ENCODE measurements around the gene EVA1A.

Gene EVA1A

DNA sequence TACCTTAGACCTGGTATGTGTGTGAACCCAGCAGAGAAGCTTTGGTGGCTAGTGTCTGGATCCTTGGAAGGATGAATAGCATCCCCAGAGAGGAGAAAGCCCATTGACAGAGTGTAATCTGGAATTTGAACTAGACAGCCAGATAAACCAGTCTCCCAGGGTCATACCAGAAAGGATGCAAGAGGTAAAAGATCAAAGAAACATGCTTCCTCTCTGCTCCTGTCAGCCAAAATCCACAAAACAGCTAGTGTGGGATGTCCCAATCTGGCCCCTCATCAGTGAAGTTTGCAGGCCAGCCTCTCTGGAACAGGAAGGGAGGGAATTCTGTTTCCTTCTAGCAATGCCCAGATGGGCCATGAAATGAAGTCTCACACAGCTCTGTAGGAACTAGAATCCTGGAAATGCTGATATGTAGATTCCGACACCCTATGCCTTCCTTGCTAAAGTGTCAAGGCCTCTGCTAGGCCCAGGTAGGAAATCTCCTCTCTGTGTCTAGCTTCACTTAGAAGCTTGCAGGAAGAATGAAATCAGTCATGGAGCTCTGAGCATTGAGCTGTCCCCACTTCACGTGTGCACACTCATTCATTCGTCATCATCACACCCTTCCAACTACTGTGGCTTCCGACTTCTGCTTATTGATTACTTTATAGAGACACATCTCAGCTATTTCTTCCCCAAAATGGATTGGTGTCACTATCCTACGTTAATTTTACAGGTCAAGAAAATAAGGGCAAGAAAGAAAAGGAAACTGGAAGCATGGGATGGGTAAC is 38.0 kb downstream of the EVA1A start:
- in situ Hi-C loops (cut with MboI; ENCODE audit: low sequenced_read_pairs): no loop called here

GRCh38 chr2:75521225-75521872 is 39.4 kb downstream of the EVA1A start:
- in situ Hi-C loops (cut with MboI; ENCODE audit: low sequenced_read_pairs): no loop called here

- in situ Hi-C loops (cut with MboI; ENCODE audit: low sequenced_read_pairs): no loop called here
Measured at GRCh38 chr2:75519843-75520242, 40.9 kb downstream of the EVA1A start.

- in situ Hi-C loops (cut with MboI; ENCODE audit: low sequenced_read_pairs): no loop called here
Measured at GRCh38 chr2:75518638-75519465, 41.9 kb downstream of the EVA1A start.

DNA sequence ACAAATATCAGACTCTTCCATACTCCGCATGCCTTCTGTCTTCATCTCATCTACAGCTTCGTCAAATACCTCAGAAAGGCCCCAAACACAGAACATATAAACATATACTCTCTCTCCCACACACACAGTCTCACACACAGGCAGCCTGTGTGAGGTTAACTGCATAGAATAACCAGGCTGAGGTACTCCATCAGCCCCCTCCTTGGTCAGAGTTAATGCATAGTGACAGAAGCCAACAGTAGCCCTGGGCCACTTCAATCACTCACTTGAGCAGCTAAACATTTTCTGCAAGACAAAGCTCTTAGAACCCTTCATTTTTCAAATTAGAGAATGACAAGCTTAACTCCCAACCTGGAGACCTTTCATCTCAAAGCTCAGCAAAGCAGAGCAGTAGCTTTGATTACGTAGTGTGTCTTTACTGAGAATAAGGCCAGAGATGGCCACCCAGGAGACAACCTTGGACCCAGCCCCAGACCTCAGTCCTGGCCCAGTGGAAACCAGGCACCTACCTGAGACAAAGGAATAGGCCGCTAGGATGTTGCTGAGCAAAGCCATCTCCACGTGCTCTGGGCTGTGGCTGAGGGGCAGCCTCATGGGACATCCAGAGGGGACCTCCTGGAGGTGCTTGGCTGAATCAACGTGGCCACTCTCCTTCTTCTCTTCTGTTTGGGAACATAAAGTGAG is 43.0 kb downstream of the EVA1A start:
- in situ Hi-C loops (cut with MboI; ENCODE audit: low sequenced_read_pairs): no loop called here

DNA sequence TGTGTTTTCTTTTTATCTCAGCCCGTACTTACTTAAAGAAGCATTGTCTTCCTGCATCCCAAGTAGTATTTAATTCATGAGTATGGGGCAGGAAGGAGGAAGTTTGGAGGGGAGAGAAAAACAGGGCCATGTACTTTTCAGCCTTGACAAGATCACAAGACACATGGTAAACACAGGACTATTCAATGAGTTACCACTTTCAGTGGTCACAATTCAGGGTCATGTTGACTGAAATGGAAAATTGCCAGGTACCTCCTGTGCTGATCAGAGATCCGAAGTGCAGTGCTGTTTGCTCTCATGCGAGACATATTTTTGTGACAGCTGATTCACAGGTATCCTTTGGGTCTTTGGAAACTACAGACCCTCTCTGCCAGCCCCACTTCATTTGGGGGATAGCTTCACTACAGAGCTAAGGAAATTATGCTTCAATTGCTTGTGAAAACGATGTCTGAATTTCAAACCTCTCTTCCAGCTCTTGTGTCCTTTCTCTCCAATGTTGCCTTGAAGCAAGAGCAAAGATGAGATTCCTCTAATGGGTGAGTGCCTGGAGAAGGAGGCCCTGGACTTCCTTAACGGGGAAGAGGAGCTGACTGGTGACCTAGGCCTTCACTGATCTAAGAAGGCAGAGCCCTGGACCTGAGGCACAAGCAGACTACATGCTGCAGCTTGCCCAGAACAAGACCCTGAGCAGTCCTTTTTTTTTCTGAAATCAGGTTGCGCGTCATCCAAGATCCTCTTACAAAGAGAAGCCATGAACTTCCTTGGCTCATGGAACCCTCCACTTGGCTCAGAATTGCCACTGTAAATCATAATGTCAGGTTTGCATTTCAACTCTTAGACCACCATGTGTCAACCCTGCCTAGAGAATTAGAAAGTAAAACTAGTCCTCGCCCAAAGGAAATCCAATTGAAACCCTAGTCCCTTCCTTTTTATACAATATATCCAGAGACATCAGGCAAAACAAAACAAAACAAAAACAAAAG is 44.1 kb downstream of the EVA1A start:
- in situ Hi-C loops (cut with MboI; ENCODE audit: low sequenced_read_pairs): no loop called here

DNA sequence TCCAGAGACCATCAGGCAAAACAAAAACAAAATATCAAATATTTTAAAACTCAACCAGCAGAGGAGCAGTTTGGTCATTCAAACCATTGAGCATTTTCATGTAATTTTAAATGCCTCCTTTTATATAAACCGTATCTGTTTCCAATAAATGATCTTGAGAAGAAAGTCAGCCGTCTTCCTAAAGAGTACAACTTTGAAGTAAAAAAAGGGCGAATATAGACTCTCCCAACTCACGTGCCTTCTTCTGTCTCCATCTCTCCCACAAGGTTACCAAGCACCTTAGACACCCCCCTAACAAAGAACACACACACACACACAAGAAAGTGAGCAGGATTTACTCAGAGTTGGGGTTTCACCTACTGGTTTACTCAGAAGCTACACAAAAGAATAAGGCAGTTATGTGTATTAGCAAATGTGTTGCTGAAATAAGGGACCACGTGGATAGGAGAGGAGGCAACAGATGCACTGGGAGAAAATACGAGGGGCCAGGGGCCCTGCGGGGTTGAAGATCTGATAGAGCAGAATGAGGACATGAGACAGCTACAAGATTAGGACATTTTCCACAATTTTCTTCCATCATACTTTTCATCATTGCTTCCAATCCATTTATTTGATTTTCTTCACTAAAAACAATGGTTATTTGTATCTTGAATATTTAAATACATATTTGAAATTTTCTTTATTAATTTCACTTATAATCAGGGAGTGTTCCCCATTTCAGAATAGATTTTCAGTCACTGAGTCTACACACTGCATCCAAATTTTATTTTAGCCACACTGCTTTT is 45.0 kb downstream of the EVA1A start:
- in situ Hi-C loops (cut with MboI; ENCODE audit: low sequenced_read_pairs): no loop called here

DNA sequence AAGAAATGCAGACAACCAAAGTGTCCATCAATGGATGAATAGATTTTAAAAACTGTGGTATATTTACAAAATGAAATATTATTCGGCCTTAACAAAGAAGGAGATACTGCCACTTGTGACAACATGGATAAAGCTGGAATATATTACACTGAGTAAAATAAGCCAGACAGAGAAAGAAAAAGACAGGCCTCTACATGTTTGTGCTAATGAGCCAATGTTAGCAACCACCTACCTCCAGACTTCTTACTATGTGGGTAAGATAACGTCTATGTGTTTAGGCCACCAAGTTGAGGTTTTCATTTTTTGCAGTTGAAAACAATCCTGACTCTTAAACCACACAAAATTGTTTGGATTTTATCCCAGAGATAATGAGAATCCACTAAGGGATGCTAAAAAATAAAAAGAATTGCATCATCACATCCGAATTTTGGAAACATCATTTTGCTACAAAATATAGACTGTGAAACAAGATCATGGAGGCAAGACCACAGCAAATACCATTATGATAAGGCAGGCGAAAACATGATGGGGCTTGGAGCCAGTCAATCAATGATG is 47.0 kb downstream of the EVA1A start:
- in situ Hi-C loops (cut with MboI; ENCODE audit: low sequenced_read_pairs): no loop called here

- in situ Hi-C loops (cut with MboI; ENCODE audit: low sequenced_read_pairs): no loop called here
Measured at GRCh38 chr2:75512455-75513212, 48.1 kb downstream of the EVA1A start.

GRCh38 chr2:75506101-75506697 is 54.5 kb downstream of the EVA1A start:
- in situ Hi-C loops (cut with MboI; ENCODE audit: low sequenced_read_pairs): no loop called here

DNA sequence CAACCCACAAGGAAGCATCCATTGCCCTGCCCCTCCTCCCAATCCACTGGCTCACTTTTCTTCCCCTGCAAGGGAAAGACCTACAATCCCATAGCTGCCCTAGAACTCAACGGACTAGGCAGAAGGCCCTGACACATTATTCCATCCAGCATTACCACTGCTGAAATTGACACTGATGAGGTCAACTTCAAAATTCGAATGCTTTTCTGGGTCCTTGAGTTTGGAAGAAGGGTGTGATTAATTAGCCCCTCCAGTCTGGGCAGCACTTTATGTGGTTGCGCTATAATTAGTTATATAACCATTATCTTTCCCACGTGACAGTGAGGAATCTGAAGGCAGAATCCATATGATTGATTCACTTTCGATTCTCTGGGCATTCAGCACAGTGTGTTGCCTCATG is 55.7 kb downstream of the EVA1A start:
- in situ Hi-C loops (cut with MboI; ENCODE audit: low sequenced_read_pairs): no loop called here

GRCh38 chr2:75503048-75503607 is 57.6 kb downstream of the EVA1A start:
- in situ Hi-C loops (cut with MboI; ENCODE audit: low sequenced_read_pairs): no loop called here

DNA sequence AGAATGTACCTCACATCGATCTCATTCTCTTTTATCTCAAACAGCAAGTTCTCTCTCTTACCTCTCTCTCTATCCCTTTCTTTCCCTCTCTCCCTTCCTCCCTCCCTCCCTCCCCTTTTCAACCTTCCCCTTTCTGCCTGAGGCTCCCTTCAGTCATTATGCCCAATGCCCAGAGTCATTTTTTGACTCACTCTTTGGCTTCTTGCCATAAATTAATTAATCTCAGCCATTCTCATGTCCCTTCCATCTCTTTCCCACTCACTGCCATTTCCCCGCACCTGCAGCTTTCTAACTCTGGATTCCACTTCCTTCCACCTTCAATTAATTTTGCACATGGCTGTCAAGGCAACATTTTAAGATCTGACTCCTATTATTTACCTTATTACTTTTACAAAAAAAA is 60.1 kb downstream of the EVA1A start:
- in situ Hi-C loops (cut with MboI; ENCODE audit: low sequenced_read_pairs): no loop called here

DNA sequence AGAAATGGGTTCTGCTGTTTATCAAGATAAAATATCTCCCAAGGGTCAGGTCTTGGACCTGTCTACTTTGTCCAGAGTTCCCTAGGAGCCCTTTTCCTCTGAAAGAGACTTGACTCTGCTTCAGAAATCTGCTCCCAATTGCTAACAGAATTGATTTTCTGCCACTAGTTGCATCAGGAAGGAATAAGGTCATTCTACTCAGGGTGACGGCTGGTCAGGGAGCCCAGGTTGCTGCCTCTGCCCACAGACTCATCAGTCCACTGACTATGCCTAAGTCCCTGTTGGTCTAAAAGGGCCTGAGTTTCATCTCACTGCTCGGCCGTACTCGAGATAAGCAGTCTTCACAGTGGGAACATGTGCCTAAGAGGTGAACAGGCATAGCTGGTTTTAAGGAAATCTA is 61.2 kb downstream of the EVA1A start:
- in situ Hi-C loops (cut with MboI; ENCODE audit: low sequenced_read_pairs): no loop called here

- in situ Hi-C loops (cut with MboI; ENCODE audit: low sequenced_read_pairs): no loop called here
Measured at GRCh38 chr2:75498907-75499306, 61.8 kb downstream of the EVA1A start.

DNA sequence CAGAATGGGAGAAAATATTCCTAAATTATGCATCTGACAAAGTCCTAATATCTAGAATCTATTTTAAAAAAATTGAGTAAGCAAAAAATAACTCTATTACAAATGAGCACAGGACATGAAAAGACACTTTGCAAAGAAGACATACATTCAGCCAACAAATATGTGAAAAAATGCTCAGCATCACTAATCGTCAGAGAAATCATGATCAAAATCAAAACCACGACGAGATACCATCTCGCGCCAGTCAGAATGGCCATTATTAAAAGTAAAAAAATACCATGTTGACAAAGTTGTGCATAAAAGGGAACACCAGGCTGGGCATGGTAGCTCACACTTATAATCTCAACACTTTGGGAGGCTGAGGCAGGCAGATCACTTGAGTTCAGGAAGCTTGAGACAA is 63.5 kb downstream of the EVA1A start:
- in situ Hi-C loops (cut with MboI; ENCODE audit: low sequenced_read_pairs): no loop called here

DNA sequence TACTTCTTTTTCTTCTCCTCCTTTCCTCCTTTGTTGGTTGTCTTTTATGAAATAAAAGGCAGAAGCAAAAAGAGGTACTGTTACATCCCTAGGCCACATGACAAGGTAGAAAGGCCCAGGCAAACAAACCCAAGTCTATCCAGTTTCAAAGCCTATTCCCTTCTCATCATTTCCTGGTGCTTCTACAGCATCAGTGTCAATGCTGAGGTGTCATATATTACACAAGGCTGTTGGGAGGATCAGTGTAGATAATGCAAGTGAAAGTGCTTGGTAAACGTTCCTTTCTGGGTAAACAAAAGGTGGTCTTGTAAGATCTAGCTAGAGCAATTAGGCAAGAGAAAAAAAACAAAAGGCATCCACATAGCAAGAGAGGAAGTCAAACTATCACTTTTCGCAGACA is 64.9 kb downstream of the EVA1A start:
- in situ Hi-C loops (cut with MboI; ENCODE audit: low sequenced_read_pairs): no loop called here

All from HL-60/S4 treated with retinoic acid at 250 ng/mL for 4 days and 3 days (cell line).